GM12878 (cell line): Measurements from ENCODE around the gene KIAA1217. TPM values are rescaled to one million over a fixed set of nuclear protein-coding genes. Genes with fewer than 3 reads are reported as not detected.

Source experiments
- ATAC-seq: fragments of 200-7000 bp; cut with Tn5 transposase; 3 replicates; pipeline ENCODE4 v1.9.1; 2020; ENCODE audit warnings: mild to moderate bottlenecking, moderate library complexity
- BruUV-seq: library from RNA; stranded (reverse); fragments of 400-500 nt; replicated peaks from 2 replicates; lab custom pipeline; 2021; lab: Mats Ljungman, UMichigan
- CTCF ChIA-PET: fragments of 300-600 bp; sonication (Branson Sonifier 250); formaldehyde crosslinking; extraction: SDS; loops from one replicate; lab custom pipeline; 2021; ENCODE audit warnings: inconsistent platforms; lab: Yijun Ruan, JAX
- POLR2A ChIA-PET: fragments of 350-600 bp; formaldehyde crosslinking; extraction: SDS; loops from one replicate; lab custom pipeline; 2021; ENCODE audit warnings: inconsistent platforms; lab: Charles Lee
- RAD21 ChIA-PET: fragments of 300-600 bp; sonication (Branson Sonifier 250); formaldehyde crosslinking; loops from one replicate; lab custom pipeline; 2023; ENCODE audit warnings: antibody characterized with exemption; ENCODE audit not compliant: unreplicated experiment; lab: Charles Lee
- SMC1A ChIA-PET: fragments of 300-600 bp; sonication (Branson Sonifier 250); formaldehyde crosslinking; loops from one replicate; lab custom pipeline; 2023; ENCODE audit not compliant: unreplicated experiment, uncharacterized antibody; lab: Charles Lee
- DNase-seq: peaks from one replicate; pipeline ENCODE4 v3.0.0-alpha.2; 2011; ENCODE audit warnings: low read depth, low spot score
- FAIRE-seq: peaks from 3 replicates; lab custom pipeline; 2011; peaks lifted over from hg19 to GRCh38; lab: Jason Lieb, UNC
- H2AFZ ChIP-seq: 2 replicates; pipeline ENCODE4 v1.6.0; 2011; ENCODE audit warnings: low read depth, low read length, control low read depth; ENCODE audit not compliant: control insufficient read depth
- H3K27ac ChIP-seq: 2 replicates; pipeline ENCODE4 v1.5.1; 2011; ENCODE audit warnings: control low read depth; ENCODE audit not compliant: control insufficient read depth, insufficient read depth
- H3K27me3 ChIP-seq, 2 experiments: replicated peaks in 1 of 2; 2 replicates each; pipeline versions ENCODE4 v1.6.0 to v1.6.1; 2011; ENCODE audit warnings: low read length in 1 of 2; ENCODE audit not compliant: control insufficient read depth in 2 of 2, insufficient read depth in 2 of 2
- H3K36me3 ChIP-seq, 2 experiments: 2 replicates each; pipeline ENCODE4 v1.5.1; 2011; ENCODE audit warnings: low read length in 1 of 2; ENCODE audit not compliant: control insufficient read depth in 2 of 2, insufficient read depth in 2 of 2
- H3K4me1 ChIP-seq: 2 replicates; pipeline ENCODE4 v1.6.1; 2011; ENCODE audit warnings: mild to moderate bottlenecking, low read length, moderate library complexity, mixed read lengths; ENCODE audit not compliant: control insufficient read depth, insufficient read depth
- H3K4me2 ChIP-seq: 2 replicates; pipeline ENCODE4 v1.6.0; 2011; ENCODE audit warnings: control low read depth; ENCODE audit not compliant: control insufficient read depth, insufficient read depth
- H3K4me3 ChIP-seq: fragments of 200-600 bp; sonication (generic); 2 replicates; pipeline ENCODE4 v1.5.1; 2016
- H3K79me2 ChIP-seq: 2 replicates; pipeline ENCODE4 v1.6.0; 2011; ENCODE audit warnings: low read length; ENCODE audit not compliant: control insufficient read depth, insufficient read depth
- H3K9ac ChIP-seq: 2 replicates; pipeline ENCODE4 v1.8.0; 2011; ENCODE audit warnings: low read length, control low read depth, mixed read lengths; ENCODE audit not compliant: control insufficient read depth, insufficient read depth
- H3K9me3 ChIP-seq: replicated peaks from 3 replicates; pipeline ENCODE4 v1.5.1; 2011; ENCODE audit warnings: mild to moderate bottlenecking, low read length; ENCODE audit not compliant: control insufficient read depth, insufficient read depth
- H4K20me1 ChIP-seq: 2 replicates; pipeline ENCODE4 v1.6.0; 2011; ENCODE audit not compliant: control insufficient read depth, insufficient read depth
- BMI1 ChIP-seq: fragments of 450-650 bp; IDR thresholded peaks from 2 replicates; pipeline ENCODE4 v1.6.1; 2016; ENCODE audit warnings: mild to moderate bottlenecking, moderate library complexity, borderline replicate concordance
- CBX5 ChIP-seq: sonication (generic); IDR thresholded peaks from 2 replicates; pipeline ENCODE4 v1.6.1; 2016; ENCODE audit warnings: low read depth, moderate library complexity, mild to moderate bottlenecking, inconsistent platforms
- IRF3 ChIP-seq: fragments of 450-650 bp; IDR thresholded peaks from 2 replicates; pipeline ENCODE4 v1.6.1; 2014; ENCODE audit warnings: mild to moderate bottlenecking
- JUNB ChIP-seq: IDR thresholded peaks from 2 replicates; pipeline ENCODE4 v1.6.1; 2016; ENCODE audit warnings: antibody characterized with exemption, mild to moderate bottlenecking
- JUND ChIP-seq: IDR thresholded peaks from 2 replicates; pipeline ENCODE4 v1.6.1; 2012; ENCODE audit warnings: low read depth, mild to moderate bottlenecking, low read length, improper control_type of control experiment, moderate library complexity
- KDM1A ChIP-seq: fragments of 200-600 bp; sonication (generic); IDR thresholded peaks from 2 replicates; pipeline ENCODE4 v1.6.1; 2016; ENCODE audit warnings: borderline replicate concordance
- KLF5 ChIP-seq: fragments of 450-650 bp; IDR thresholded peaks from 2 replicates; pipeline ENCODE4 v1.6.1; 2014; ENCODE audit warnings: mild to moderate bottlenecking; ENCODE audit not compliant: partially characterized antibody
- MEF2B ChIP-seq: fragments of 450-650 bp; IDR thresholded peaks from 2 replicates; pipeline ENCODE4 v1.6.1; 2018; ENCODE audit warnings: mild to moderate bottlenecking, moderate library complexity; ENCODE audit not compliant: partially characterized antibody, poor library complexity, severe bottlenecking
- NR2C2 ChIP-seq: IDR thresholded peaks from 2 replicates; pipeline ENCODE4 v1.6.1; 2011; ENCODE audit warnings: borderline replicate concordance, low read depth; ENCODE audit not compliant: control insufficient read depth, insufficient read length
- RELB ChIP-seq: fragments of 450-650 bp; IDR thresholded peaks from 2 replicates; pipeline ENCODE4 v1.6.1; 2017; ENCODE audit warnings: low read depth, mild to moderate bottlenecking, moderate library complexity
- RFX5 ChIP-seq: IDR thresholded peaks from 2 replicates; pipeline ENCODE4 v1.6.1; 2011; ENCODE audit warnings: low read depth, low read length, improper control_type of control experiment
- SIN3A ChIP-seq: IDR thresholded peaks from 2 replicates; pipeline ENCODE4 v1.6.1; 2012; ENCODE audit warnings: low read depth, low read length, improper control_type of control experiment
- SREBF1 ChIP-seq: IDR thresholded peaks from 2 replicates; pipeline ENCODE4 v1.6.1; 2012; ENCODE audit warnings: mild to moderate bottlenecking, low read length
- STAT1 ChIP-seq: fragments of 450-650 bp; conservative IDR thresholded peaks from 2 replicates; pipeline ENCODE4 v1.6.1; 2014; ENCODE audit warnings: antibody characterized with exemption, mild to moderate bottlenecking
- SUPT20H ChIP-seq: IDR thresholded peaks from 2 replicates; pipeline ENCODE4 v1.6.1; 2011; ENCODE audit warnings: low read depth, mild to moderate bottlenecking, low read length, moderate library complexity, borderline replicate concordance; ENCODE audit not compliant: control insufficient read depth
- TCF3 ChIP-seq: IDR thresholded peaks from 2 replicates; pipeline ENCODE4 v1.6.1; 2012; ENCODE audit warnings: low read depth, mild to moderate bottlenecking, low read length, borderline replicate concordance; ENCODE audit not compliant: insufficient read depth
- TCF7 ChIP-seq: IDR thresholded peaks from 2 replicates; pipeline ENCODE4 v1.6.1; 2014; ENCODE audit warnings: antibody characterized with exemption, borderline replicate concordance
- WRNIP1 ChIP-seq: IDR thresholded peaks from 2 replicates; pipeline ENCODE4 v1.6.1; 2011; ENCODE audit warnings: low read depth, low read length, improper control_type of control experiment, borderline replicate concordance
- WGBS: methylation state at CpG from one replicate; pipeline ENCODE4 v1.1.6; 2016; ENCODE audit warnings: low lambda C conversion rate; ENCODE audit not compliant: insufficient replicate concordance, insufficient coverage; ENCODE audit errors: missing lambda C conversion rate; 5-methylcytosine and 5-hydroxymethylcytosine counted together
- in situ Hi-C: fragments of 300-500 bp; cut with MboI; formaldehyde crosslinking; loops from 9 replicates; pipeline ENCODE4 v1.14.3; 2018; ENCODE audit warnings: mixed read lengths
- intact Hi-C: fragments of 100-400 bp; cut with micrococcal nuclease; formaldehyde crosslinking; loops from one replicate; pipeline ENCODE4 v1.14.2; 2022; ENCODE audit not compliant: unreplicated experiment
- polyA plus RNA-seq, 11 experiments: library from polyadenylated mRNA; depleted of rRNA in 4 of 11; unstranded in 6 of 11; stranded (reverse) in 5 of 11; fragments of >200 nt; fragmentation: Nextera tagmentation in 4 of 11; fragmentation: Illumina TruSeq in 1 of 11; extraction: Ambion mirVana in 4 of 11; extraction: Trizol in 1 of 11; gene quantifications; 1 replicate in 1 of 11; 2 replicates in 10 of 11; pipeline versions ENCODE4 v1.2.1 to v1.2.3, GENCODE V29; 2011 to 2016; ENCODE audit warnings: inconsistent platforms in 2 of 11, missing spikeins in 2 of 11, low read depth in 1 of 11
- total RNA-seq, 4 experiments: library from RNA; depleted of rRNA in 3 of 4; stranded (reverse); fragments of >200 nt in 3 of 4; fragmentation: Illumina TruSeq in 1 of 4; extraction: Trizol in 1 of 4; gene quantifications; 2 replicates each; pipeline versions ENCODE4 v1.2.1 to v1.2.3, GENCODE V29; 2013 to 2021

Gene KIAA1217
- total and polyA plus RNA-seq, 10 of the 15 experiments (the other 5 are each of a cell fraction or from before 2014, with no cell fraction given), result 0.57 to 3.8 (median 2.1) TPM

GRCh38 chr10:24556126-24556749 lies 347.3 kb downstream of the KIAA1217 start:
- BruUV-seq, result no TSS peak
- no peak for FAIRE-seq
- CTCF ChIA-PET, result interaction anchor here (0.8 to 4.3 kb wide), 6 partner anchors 14 to 1241 kb away, joined by 3 to 36 read pairs (median 4); no protein-coding TSS in a partner anchor
- DNase-seq, result no peak
- SMC1A ChIA-PET, result interaction anchor here (0.7 to 2.7 kb wide), 7 partner anchors 19 to 1243 kb away, joined by 3 to 15 read pairs (median 3); no protein-coding TSS in a partner anchor
- in situ Hi-C loops, result loop anchor here (10.0 kb wide), 1 partner anchor 561 kb away; no protein-coding TSS in a partner anchor
- Histone ChIP-seq H4K20me1 (no peaks in the 10 kb centered on the region), H3K9me3 (no peaks in the 10 kb centered on the region), H3K27me3 (no peaks in the 10 kb centered on the region; a peak in 1 of 4 replicates), H3K9ac (no peak overlapping the region), H3K4me1 (no peaks in the 10 kb centered on the region), H3K4me2 (no peak overlapping the region)
- no peak for ATAC-seq
- RAD21 ChIA-PET, result interaction anchor here (0.5 to 2.2 kb wide), 4 partner anchors 35 to 562 kb away, joined by 3 to 14 read pairs (median 3); no protein-coding TSS in a partner anchor
- TF ChIP-seq BMI1 (no peak), JUND (no peak), TCF3 (no peak), MEF2B (no peak), IRF3 (no peak), SUPT20H (no peak), KDM1A (no peak), STAT1 (no peak), TCF7 (no peak), SIN3A (no peak), RFX5 (no peak), SREBF1 (no peak), WRNIP1 (no peak), RELB (no peak), KLF5 (no peak), JUNB (no peak), CBX5 (no peak), NR2C2 (no peak)
- TF ChIP-seq, all 136 proteins: peak for 0
- POLR2A ChIA-PET, result no interaction called here
- Histone ChIP-seq H3K79me2 (no peaks in the 10 kb centered on the region), H3K4me3 (no peak overlapping the region), H3K36me3 (no peaks in the 10 kb centered on the region), H3K27ac (no peak overlapping the region), H2AFZ (no peak overlapping the region)
- intact Hi-C loops, result loop anchor here (2.0 kb wide), 1 partner anchor 561 kb away; no protein-coding TSS in a partner anchor
- WGBS, result 51% methylated on average over 4 of the region's 4 CpGs
